MM.1S (cell line): Measurements from ENCODE around the gene ACAD9.

Experiments used
- CTCF ChIP-seq: fragments of 300-600 bp; sonication (generic); IDR thresholded peaks from 2 replicates; pipeline ENCODE4 v1.5.1; 2016; ENCODE audit warnings: antibody characterized with exemption, low read length, mixed read lengths
- EZH2 ChIP-seq: fragments of 300-600 bp; sonication (generic); optimal IDR thresholded peaks from 2 replicates; pipeline ENCODE3; 2017; ENCODE audit warnings: low read depth, mild to moderate bottlenecking, antibody characterized with exemption, low read length, mixed read lengths
- EZH2phosphoT487 ChIP-seq: fragments of 300-600 bp; sonication (generic); IDR thresholded peaks from 2 replicates; pipeline ENCODE4 v1.6.1; 2018; ENCODE audit warnings: antibody characterized with exemption, low read length

- TF ChIP-seq CTCF (no peak), EZH2 (no peak), EZH2phosphoT487 (no peak)
Measured at GRCh38 chr3:128882719-128883118, 3.3 kb downstream of the ACAD9 start.
